GM18873 (cell line): ENCODE measurements around the gene CALHM5.

ENCODE experiments used
- ATAC-seq: cut with Tn5 transposase; IDR thresholded peaks from one replicate; pipeline ENCODE4 v1.9.1; 2021; ENCODE audit warnings: mild to moderate bottlenecking, moderate library complexity, moderate number of reproducible peaks; ENCODE audit not compliant: unreplicated experiment, low FRiP score

Gene CALHM5

GRCh38 chr6:116500969-116501433 lies 10.4 kb upstream of the CALHM5 start:
- no peak for ATAC-seq

DNA sequence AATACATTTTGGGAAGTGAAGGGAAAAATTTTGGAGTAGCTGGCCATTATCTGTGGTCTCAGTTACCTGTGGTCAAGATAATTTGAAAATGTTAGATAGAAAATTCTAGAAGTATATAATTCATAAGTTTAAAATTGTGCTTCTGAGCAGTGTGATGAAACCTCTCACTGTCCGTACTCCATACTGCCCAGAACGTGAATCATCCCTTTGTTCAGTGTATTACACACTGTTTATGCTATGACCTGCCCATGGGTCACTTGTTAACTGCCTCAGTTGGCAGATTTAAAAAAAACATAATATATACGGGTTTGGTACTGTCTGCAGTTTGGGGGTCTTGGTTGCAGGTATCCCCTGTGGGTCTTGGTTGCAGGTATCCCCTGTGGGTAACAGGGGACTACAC lies 4.1 kb upstream of the CALHM5 start:
- ATAC-seq = no peak

- no peak for ATAC-seq
These were observed 2.9 kb upstream of the CALHM5 start for GRCh38 chr6:116508527-116508926.

DNA sequence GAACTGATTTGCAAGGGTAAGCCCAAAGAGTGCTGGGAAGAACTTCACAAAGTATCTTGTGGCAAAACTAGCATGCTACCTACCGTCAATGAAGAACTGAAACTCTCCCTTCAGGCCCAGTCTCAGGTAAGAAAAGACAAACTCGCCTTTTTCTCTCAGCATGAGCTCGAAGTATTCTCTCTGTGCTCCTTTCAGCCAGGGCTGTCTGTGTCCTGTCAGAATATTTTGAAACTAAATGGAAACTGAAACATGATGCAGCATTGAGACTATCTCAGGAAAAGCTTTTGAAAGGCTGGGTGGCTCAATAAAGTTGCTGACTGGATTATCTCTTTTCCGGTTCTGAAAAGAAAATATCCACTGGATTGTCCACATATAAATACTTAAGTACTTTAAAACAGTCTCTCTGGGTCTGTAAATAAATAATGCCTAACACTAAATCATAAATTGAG lies 696 bp downstream of the CALHM5 start:
- no peak for ATAC-seq

DNA sequence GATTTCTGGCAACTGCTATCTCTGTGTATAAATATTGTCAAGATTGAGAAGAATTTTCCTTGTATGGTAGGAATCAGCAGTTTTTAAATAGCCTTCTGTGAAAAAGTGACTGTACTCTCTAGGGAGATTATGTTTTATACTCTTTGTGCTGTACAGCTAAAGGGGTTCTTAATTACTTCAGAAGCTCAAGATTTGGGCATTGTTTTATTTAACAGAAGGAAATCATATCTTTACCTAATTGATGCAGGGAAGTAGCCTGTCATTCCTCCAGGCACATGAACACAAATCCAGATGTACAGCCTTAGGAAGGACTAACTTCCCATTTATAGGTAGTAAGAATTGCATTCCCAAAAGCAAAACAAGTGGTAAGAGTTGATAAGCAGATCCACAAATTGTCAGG lies 1.3 kb downstream of the CALHM5 start:
- no peak for ATAC-seq

GRCh38 chr6:116513224-116513875 lies 1.9 kb downstream of the CALHM5 start:
- no peak for ATAC-seq

DNA sequence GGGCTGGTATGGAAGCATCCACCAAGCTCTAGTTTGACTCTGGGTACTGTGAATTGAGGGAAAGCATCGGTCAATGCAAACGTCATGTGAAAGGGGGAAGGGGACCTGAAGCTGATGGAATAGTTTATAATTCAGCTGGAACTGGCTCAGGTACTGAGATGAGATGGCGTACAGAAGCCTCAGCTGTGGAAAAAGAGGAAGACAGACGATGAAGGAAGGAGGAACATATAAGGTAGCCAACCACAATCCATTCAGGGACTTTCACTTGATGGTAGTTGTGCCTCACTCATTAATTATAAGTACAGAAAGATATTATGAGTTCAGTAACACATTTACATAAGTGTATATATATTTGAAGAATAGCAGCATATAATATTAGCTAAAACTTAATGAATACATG lies 2.7 kb downstream of the CALHM5 start:
- no peak for ATAC-seq

GRCh38 chr6:116515141-116515540 lies 3.7 kb downstream of the CALHM5 start:
- no peak for ATAC-seq

GRCh38 chr6:116518621-116519368 lies 7.4 kb downstream of the CALHM5 start:
- no peak for ATAC-seq

GRCh38 chr6:116522896-116523295 lies 11.5 kb downstream of the CALHM5 start:
- ATAC-seq = no peak

DNA sequence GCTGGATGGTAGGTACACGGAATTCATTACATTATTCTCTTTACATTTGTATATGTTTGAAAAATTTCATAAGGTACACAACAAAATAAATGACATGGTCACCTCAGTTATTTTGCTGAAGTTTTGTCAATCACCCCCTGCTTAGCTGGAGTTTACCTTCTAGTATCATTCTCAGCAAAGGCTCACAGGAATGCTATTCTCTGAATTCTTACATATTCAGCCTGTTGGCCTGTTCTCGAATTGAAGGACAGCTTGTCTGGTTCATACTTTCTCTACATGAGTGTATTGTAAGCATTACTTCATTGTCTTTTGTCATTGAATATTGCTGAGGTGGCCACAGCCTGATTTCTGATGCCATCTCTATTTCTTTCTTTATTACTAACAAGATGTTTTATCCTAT lies 12.8 kb downstream of the CALHM5 start:
- ATAC-seq = no peak

GRCh38 chr6:116528133-116528532 lies 16.7 kb downstream of the CALHM5 start:
- ATAC-seq = no peak

- no peak for ATAC-seq
These were observed 17.3 kb downstream of the CALHM5 start for GRCh38 chr6:116528780-116529179.

GRCh38 chr6:116529466-116530290 lies 18.2 kb downstream of the CALHM5 start:
- ATAC-seq = no peak

DNA sequence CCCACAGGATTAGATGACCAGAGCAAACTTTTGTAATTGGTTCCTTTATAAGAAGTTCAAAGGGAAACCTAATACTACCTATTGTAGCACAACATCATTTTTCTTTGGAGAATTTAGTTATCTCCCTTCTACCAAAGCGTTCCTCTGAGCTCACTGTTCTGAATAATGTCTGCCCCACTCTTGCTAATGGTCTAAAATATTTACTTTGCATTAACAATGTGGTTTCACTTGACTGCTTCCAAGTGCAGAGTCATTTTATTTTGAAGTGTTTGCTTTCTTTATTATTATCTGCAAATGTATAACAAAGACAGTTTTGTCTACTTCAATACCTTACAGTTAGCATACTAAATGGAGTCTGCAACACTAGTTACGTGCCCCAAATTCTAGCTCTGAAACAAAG lies 19.0 kb downstream of the CALHM5 start:
- ATAC-seq = no peak

DNA sequence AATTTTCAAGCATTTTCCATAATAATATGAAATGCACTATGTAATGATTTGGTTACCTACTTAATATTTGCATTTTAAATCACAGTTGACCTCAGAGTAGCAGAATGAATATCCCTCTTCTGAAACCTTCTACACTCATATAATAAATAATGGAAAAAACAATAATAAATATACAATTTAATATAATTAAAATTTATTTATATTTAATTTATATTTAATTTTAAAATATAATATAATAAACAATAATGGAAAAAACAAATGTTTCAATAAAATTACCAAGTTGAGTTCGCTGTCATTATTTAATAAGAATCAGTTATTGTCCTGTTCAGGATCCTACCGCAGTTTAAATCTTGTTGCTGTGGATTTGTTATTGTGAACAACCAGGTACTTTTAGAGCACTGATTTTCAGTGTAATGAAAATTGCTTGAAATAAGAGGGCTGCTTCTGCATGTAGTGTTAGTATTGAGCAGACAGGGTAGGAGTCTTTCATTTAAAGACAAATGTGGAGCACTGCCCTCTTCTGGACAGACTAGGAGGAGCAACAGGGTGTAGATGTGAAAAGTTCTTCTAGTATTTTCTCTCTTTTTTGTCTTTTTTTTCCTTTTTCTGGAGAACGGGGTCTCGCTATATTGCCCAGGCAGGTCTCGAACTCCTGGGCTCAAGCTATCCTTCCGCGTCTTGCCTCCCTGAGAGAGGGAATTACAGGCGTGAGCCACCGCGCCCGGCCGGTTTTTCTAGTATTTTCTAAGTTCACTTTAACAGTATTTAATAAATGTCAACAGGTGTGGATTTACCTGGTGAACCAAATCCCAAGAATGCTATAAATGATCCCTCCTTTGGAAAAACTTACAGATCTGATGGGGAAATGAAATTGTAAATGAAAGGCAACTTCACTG lies 20.5 kb downstream of the CALHM5 start:
- peak; percentile 71 for ATAC-seq

DNA sequence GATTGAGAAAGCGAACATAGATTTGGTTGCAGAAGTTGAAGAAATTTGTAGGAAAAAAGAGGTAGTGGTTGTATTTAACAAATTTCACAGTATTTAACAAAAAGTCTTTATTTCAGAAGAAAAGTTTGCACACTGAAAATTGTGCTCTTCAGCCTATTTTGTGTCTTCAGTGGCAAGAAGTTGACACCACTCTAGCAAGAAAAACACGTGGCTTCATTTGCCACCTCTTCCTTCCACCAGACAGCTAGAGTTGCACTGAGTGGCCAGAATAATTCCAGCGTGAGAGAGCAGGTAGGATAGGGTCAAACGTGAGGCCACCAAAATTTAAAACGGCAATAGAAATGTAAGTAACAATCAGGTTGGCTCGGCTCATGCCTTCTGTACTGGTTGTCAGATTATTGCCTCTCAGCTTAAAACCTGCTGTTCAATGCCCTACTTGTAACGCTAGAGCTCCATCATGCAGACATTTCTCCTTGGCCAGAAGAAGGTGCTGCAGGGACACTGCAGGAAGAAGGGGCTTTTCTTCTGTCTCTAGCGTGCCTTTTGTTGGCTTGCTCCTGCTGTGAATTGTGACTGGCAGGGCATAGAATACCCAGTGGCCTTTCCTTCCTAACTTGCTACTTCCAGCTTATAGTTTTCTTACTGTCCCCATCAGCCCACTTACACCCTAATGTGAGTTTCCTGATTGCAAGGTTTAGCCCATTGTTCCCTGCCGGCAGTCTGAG lies 22.0 kb downstream of the CALHM5 start:
- no peak for ATAC-seq

DNA sequence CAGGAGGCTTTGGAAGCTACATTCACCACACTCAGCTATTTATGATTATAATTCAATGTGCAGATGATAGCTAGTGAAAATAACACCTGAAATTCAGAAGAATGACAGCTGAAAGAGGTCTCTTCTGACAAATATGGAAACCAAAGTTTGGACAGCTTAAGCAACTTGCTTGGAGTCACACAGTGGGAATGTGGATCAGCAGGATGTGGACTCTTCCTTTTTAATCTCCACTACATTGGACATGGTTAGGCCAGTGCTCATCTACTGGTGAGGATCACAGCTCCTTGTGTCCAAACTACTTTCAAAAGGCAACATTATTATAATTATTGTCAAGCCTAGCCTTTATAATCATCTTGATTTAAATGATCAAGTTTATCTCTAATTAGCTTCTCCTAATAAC lies 23.7 kb downstream of the CALHM5 start:
- ATAC-seq = no peak

- ATAC-seq = peak; percentile 45
These were observed 24.8 kb downstream of the CALHM5 start for GRCh38 chr6:116536216-116536621.

DNA sequence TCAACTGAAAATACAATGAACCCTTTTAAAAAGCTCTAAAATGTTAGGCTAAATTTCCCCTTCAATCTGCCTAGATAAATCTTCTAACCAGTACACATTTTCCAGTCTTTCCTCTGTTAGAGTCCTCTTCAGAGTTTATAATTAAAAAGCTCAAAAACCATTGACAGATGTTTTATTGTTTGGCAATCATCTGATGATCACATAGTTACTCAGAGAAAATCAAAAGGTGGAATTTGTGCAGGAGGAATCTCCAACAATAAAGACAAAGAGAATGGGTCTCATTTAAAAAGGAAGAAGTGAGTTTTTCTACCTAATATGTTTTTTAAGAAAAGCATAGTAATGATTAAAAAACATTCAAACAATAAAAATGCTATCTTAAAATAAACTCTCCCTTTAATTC lies 31.0 kb downstream of the CALHM5 start:
- ATAC-seq = no peak
